Hematopoietic multipotent progenitor cell treated with erythropoietin and hydrocortisone succinate and interleukin-3 and kit ligand, for 17 days (in vitro differentiated cells): Measurements from ENCODE around the gene DPP8.
"Not testable (repeated sequence)": the region's sequence is repeated elsewhere in the genome, so short reads cannot be mapped to it uniquely, and the experiment has no call there.

ENCODE experiments used
- DNase-seq: peaks from one replicate; pipeline ENCODE4 v3.0.0-alpha.2; 2015; ENCODE audit warnings: low spot score

Gene DPP8

GRCh38 chr15:65516997-65517865 lies at the start of gene DPP8:
Gene DPP8 (minus strand): TSS chr15:65517689. CDS start chr15:65512553, 5,136 bp downstream.
- DNase-seq: peak; percentile 93

- no peak for DNase-seq
These were observed 44.4 kb upstream of the DPP8 start for GRCh38 chr15:65561934-65562333.

- DNase-seq: no peak
These were observed 42.5 kb upstream of the DPP8 start for GRCh38 chr15:65559941-65560340.

- no peak for DNase-seq
These were observed 41.7 kb upstream of the DPP8 start for GRCh38 chr15:65558997-65559760.

- no peak for DNase-seq
These were observed 40.8 kb upstream of the DPP8 start for GRCh38 chr15:65558336-65558735.

- DNase-seq: no peak
These were observed 39.1 kb upstream of the DPP8 start for GRCh38 chr15:65556622-65557021.

- no peak for DNase-seq
These were observed 36.2 kb upstream of the DPP8 start for GRCh38 chr15:65553691-65554090.

- not testable (repeated sequence) for DNase-seq
These were observed 35.4 kb upstream of the DPP8 start for GRCh38 chr15:65552851-65553250.

- DNase-seq: peak; percentile 49
These were observed 33.7 kb upstream of the DPP8 start for GRCh38 chr15:65551183-65551582.

- peak; percentile 24 for DNase-seq
These were observed 33.2 kb upstream of the DPP8 start for GRCh38 chr15:65550681-65551098.

GRCh38 chr15:65549288-65549687 lies 31.8 kb upstream of the DPP8 start:
- not testable (repeated sequence) for DNase-seq

GRCh38 chr15:65547841-65548240 lies 30.4 kb upstream of the DPP8 start:
- no peak for DNase-seq

- DNase-seq: no peak
These were observed 23.8 kb upstream of the DPP8 start for GRCh38 chr15:65541231-65541820.

- DNase-seq: no peak
These were observed 22.8 kb upstream of the DPP8 start for GRCh38 chr15:65540314-65540713.

- no peak for DNase-seq
These were observed 17.7 kb upstream of the DPP8 start for GRCh38 chr15:65535192-65535591.

- DNase-seq: peak; percentile 25
These were observed 15.7 kb upstream of the DPP8 start for GRCh38 chr15:65533057-65533756.

GRCh38 chr15:65532738-65533051 lies 15.2 kb upstream of the DPP8 start:
- peak; percentile 13 for DNase-seq

GRCh38 chr15:65530318-65531111 lies 13.0 kb upstream of the DPP8 start, which contains the start of gene HACD3:
Gene HACD3 (plus strand): TSS chr15:65530463. CDS start chr15:65530632, 169 bp downstream.
- peak; percentile 82 for DNase-seq

- DNase-seq: no peak
These were observed 12.4 kb upstream of the DPP8 start for GRCh38 chr15:65529762-65530317.

- DNase-seq: no peak
These were observed 11.1 kb upstream of the DPP8 start for GRCh38 chr15:65528461-65529060.

- DNase-seq: no peak
These were observed 8.1 kb upstream of the DPP8 start for GRCh38 chr15:65525622-65526021.
